ENCODE measurements around the gene SEC11A.
A peak's percentile ranks its signal among the peaks of the same experiment; 100 is the strongest.
"Not testable (repeated sequence)": the region's sequence is repeated elsewhere in the genome, so short reads cannot be mapped to it uniquely, and the experiment has no call there.

SEC11A gene

DNA sequence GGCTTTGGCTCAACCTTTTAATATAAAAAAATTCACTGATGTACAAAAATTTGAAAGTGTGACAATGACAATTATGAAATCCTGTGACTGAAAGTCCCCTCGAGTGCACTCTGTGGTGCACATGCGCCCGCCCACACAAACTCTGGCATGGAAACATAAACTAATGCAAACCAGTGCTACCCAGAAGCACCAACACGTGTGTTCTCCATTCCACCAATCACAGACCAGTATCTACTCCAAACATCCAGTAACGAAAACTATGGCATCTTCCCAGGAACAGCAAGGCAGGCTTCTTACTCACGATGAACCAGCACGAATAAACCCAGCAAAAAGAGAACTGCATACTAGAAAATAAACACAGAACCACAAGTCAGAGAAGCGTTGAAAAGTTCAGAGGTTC is 46.2 kb downstream of the SEC11A start:
- peak; percentile 77 for DNase-seq

GRCh38 chr15:84668221-84668982 is 47.5 kb downstream of the SEC11A start:
- no peak for DNase-seq

- no peak for DNase-seq
Measured at GRCh38 chr15:84666373-84666772, 49.6 kb downstream of the SEC11A start.

DNA sequence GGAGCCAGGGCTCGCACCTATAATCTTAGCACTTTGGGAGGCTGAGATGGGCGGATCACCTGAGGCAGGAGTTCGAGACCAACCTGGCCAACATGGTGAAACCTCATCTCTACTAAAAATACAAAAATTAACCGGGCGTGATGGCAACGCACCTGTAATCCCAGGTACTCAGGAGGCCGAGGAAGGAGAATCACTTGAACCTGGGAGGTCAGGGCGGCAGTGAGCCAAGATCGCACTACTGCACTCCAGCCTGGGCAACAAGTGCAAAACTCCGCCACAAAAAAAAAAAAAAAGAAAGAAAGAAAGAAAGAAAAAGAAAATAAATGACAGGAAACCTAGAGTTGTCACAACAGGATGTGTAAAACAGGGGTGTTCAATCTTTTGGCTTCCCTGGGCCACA is 54.9 kb downstream of the SEC11A start:
- no peak for DNase-seq

- DNase-seq = no peak
Measured at GRCh38 chr15:84659904-84660781, 55.8 kb downstream of the SEC11A start.

DNA sequence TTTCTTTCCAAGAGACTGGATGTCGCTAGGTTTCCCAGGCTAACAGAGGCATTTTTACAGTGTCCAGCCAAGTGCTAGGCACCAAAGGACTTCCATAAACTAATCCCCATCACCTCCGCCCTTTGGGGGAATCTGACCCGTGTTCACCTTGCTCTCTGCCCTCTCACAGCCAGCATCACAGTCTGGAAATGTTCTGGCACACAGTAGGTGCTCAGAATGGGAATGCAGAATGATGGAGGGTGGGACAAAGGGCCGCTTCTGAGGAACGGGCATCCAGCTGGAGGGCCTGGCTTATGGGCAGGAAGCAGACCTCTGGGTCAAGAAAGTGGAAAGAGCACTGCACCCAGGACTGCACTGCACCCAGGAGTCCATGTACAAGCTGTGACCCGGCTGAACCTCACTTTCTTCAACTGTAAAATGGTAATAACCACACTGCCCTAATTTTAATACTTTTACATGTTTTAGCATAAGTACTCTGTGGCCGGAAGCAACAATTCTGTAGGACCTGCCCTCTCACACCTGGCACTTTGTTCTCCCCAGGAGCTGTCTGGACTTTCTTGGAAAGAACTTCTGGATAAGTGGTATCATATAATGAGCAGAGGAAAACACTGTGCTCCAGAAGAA is 57.0 kb downstream of the SEC11A start:
- no peak for DNase-seq

- peak; percentile 85 for DNase-seq
Measured at GRCh38 chr15:84658080-84658787, 57.7 kb downstream of the SEC11A start, which contains the start of gene NMB. Gene NMB, minus strand, starts transcription at chr15:84658199. Its CDS starts 47 bp downstream, at chr15:84658152.

DNA sequence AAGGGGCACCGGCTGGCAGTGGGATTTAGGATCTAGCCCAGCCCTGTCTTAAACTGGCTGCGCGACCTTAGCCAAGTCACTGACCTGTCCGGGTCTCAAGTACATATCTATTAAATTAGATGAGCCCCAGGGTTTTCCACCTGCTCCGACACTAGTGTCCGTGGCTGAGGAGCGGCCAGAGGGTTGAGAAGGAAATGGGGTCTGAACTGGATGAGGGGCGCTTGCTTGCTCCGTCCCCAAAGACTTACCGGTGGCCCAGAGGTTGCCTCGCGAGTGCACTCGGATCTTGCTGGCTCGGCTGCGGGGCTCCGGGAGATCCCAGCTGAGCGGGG is 58.2 kb downstream of the SEC11A start:
- DNase-seq = no peak

DNA sequence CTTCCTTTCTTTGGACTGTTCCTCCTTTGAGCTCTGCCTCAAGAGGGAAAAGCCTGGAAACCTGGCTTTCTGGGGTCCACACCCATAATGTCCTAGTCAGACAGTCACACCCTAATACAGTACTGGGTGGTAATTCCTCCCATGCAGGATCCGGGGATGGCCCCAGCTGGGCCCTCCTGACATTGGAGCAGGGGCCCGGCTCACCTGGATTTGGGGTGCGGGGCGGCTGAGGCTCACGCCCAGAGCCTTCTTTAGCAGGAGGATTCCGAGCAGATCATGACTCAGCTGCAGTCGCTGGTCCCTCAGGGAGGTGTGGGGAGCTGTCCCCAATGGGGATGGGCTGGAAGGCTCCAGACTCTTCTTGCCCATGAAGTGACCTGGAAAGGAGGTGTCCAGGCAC is 59.0 kb downstream of the SEC11A start:
- DNase-seq = no peak

GRCh38 chr15:84654689-84655453 is 61.1 kb downstream of the SEC11A start:
- DNase-seq = peak; percentile 86

- DNase-seq = peak; percentile 98
Measured at GRCh38 chr15:84653910-84654688, 61.8 kb downstream of the SEC11A start, which contains the start of gene WDR73. Gene WDR73, minus strand, starts transcription at chr15:84654283. Its CDS starts 9 bp downstream, at chr15:84654274.

- no peak for DNase-seq
Measured at GRCh38 chr15:84653584-84653909, 62.4 kb downstream of the SEC11A start.

- DNase-seq = no peak
Measured at GRCh38 chr15:84649706-84650105, 66.2 kb downstream of the SEC11A start.

DNA sequence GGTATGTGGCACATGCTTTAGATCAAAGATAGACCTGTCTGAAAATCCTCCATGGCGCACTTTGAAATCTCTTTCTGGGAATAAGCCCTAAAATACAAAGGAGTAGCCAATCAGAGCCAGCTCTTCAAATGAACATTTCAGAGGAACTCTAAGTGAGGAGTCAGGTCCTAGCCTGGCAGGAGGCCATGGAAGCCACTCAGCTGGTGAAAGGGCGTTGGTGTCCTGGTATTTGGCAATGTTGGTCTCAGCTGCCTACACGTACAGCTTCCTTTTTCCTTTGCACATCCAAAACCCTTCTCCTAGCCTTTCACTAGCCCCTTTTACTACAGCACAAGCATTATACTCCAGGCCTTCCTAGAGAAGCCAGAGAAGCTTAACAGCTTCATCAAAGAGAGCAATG is 67.4 kb downstream of the SEC11A start:
- DNase-seq = no peak

GRCh38 chr15:84647726-84648125 is 68.2 kb downstream of the SEC11A start:
- DNase-seq = no peak

DNA sequence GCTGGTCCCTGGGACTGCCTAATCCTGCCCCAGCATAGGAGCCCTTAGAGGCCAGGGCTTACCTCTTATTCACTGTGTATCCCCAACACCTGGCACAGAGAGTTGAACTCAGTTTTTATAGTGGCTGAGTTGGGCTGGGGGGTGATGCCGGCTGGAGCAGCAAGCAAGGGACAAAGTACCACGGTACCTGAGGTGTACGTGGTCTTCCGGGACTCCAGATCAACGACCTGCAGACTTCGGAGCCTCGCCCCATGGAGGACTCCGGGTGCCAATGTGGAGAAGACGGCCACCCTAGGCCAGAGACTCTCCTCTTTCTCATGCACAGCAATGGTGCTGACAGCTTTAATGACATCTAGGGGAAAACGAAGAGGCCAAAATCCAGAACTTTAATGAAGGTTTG is 69.9 kb downstream of the SEC11A start:
- DNase-seq = no peak

- no peak for DNase-seq
Measured at GRCh38 chr15:84645496-84645895, 70.4 kb downstream of the SEC11A start.

GRCh38 chr15:84643838-84644237 is 72.1 kb downstream of the SEC11A start:
- no peak for DNase-seq

DNA sequence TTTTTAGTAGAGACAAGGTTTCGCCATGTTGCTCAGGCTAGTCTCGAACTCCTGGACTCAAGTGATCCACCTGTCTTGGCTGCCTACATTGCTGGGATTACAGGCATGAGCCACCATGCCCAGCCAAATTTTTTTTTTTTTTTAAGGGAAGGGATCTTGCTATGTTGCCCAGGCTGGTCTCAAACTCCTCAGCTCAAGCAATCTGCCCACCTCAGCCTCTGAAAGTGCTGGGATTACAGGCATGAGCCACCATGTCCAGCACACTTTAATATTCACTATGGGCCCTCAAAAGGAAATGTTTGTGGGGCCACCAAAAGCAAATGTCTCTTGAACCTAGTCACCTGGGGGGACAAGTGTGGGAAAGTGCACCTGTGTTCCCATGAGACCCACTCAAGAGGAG is 73.3 kb downstream of the SEC11A start:
- DNase-seq = not testable (repeated sequence)

DNA sequence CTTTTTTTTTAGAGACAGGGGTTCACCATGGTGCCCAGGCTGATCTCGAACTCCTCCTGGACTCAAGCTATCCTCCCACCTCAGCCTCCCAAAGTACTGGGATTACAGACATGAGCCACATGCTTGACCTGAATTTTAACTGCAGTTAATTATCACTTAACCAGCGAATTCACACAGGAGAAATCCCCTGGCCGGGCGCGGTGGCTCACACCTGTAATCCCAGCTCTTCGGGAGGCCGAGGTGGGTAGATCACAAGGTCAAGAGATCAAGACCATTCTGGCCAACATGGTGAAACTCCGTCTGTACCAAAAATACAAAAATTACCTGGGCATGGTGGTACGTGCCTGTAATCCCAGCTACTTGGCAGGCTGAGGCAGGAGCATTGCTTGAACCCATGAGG is 74.1 kb downstream of the SEC11A start:
- DNase-seq = not testable (repeated sequence)

DNA sequence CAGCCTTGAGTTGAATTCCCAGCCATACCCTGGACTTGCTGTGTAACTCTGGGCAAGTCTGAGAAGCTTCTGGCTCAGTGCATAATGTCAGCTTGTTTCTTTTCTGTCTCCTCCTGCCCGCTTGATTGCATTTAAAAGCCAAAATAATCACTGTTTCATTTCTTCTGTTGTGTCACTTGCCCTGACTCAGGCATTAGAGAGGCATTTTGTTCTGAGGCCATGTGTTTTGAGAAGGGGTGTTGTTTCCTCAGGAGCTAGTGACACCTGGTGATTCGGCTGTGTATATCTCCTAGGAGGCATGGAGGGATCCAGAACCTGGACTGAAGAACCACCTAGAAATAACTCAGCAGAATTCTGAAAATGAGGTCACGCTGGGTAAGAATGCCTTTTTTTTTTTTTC is 77.8 kb downstream of the SEC11A start:
- DNase-seq = no peak

All from activated CD4-positive, alpha-beta T cell treated with anti-CD3 and anti-CD28 coated beads for 48 hours (primary cell).